HepG2 (cell line): ENCODE data around the gene HTR1E. TPM values are rescaled to one million over a fixed set of nuclear protein-coding genes. Genes with fewer than 3 reads are reported as not detected.

Experiments
- ATF1 ChIP-seq: IDR thresholded peaks from 2 replicates; pipeline ENCODE4 v1.6.1; 2016; ENCODE audit warnings: mild to moderate bottlenecking, control low read depth
- GABPB1 ChIP-seq: IDR thresholded peaks from 2 replicates; pipeline ENCODE4 v1.6.1; 2016; ENCODE audit warnings: mild to moderate bottlenecking, missing genetic modification reagents, moderate library complexity, missing compliant biosample characterization
- HNRNPLL ChIP-seq: fragments of 200-400 bp; formaldehyde crosslinking; IDR thresholded peaks from 2 replicates; pipeline ENCODE4 v1.6.1; 2017; ENCODE audit warnings: mild to moderate bottlenecking, low read depth, low read length; ENCODE audit not compliant: poor library complexity, severe bottlenecking
- HOXA9 ChIP-seq: sonication (generic); formaldehyde crosslinking; IDR thresholded peaks from 2 replicates; pipeline ENCODE4 v1.8.1; 2022; ENCODE audit warnings: missing genetic modification reagents, mild to moderate bottlenecking, moderate library complexity, borderline replicate concordance
- PRPF4 ChIP-seq: fragments of 200-400 bp; formaldehyde crosslinking; IDR thresholded peaks from 2 replicates; pipeline ENCODE4 v1.6.1; 2016; ENCODE audit warnings: low read length, low read depth; ENCODE audit not compliant: poor library complexity, severe bottlenecking
- SALL1 ChIP-seq: sonication (generic); formaldehyde crosslinking; IDR thresholded peaks from 2 replicates; pipeline ENCODE4 v1.8.0; 2022; ENCODE audit warnings: mild to moderate bottlenecking, missing genetic modification reagents
- SMC3 ChIP-seq: IDR thresholded peaks from 2 replicates; pipeline ENCODE4 v1.6.1; 2011; ENCODE audit warnings: low read length, improper control_type of control experiment
- XRCC5 ChIP-seq: fragments of 200-400 bp; formaldehyde crosslinking; optimal IDR thresholded peaks from 2 replicates; pipeline ENCODE3; 2017; ENCODE audit warnings: mild to moderate bottlenecking, low read length
- ZBTB7B ChIP-seq: sonication (generic); formaldehyde crosslinking; IDR thresholded peaks from 2 replicates; pipeline ENCODE4 v1.4.0; 2020; ENCODE audit warnings: missing genetic modification reagents
- ZC3H4 ChIP-seq: sonication (generic); formaldehyde crosslinking; IDR thresholded peaks from 2 replicates; pipeline ENCODE4 v1.4.0; 2020; ENCODE audit warnings: missing genetic modification reagents, borderline replicate concordance
- ZNF274 ChIP-seq: sonication (generic); formaldehyde crosslinking; IDR thresholded peaks from 2 replicates; pipeline ENCODE4 v1.5.1; 2020; ENCODE audit warnings: mild to moderate bottlenecking, missing genetic modification reagents
- ZNF598 ChIP-seq: sonication (generic); formaldehyde crosslinking; IDR thresholded peaks from 2 replicates; pipeline ENCODE4 v1.5.1; 2020; ENCODE audit warnings: mild to moderate bottlenecking, missing genetic modification reagents, borderline replicate concordance
- ZNF766 ChIP-seq: sonication (generic); formaldehyde crosslinking; IDR thresholded peaks from 2 replicates; pipeline ENCODE4 v1.5.0; 2020; ENCODE audit warnings: missing genetic modification reagents, borderline replicate concordance
- polyA plus RNA-seq, 8 experiments: library from polyadenylated mRNA; depleted of rRNA in 3 of 8; stranded (reverse) in 7 of 8; unstranded in 1 of 8; fragments of >200 nt; fragmentation: Illumina TruSeq in 4 of 8; extraction: Trizol in 4 of 8; gene quantifications; 2 replicates each; pipeline versions ENCODE4 v1.2.1 to v1.2.3, GENCODE V29; 2011 to 2016; ENCODE audit warnings: low read depth in 4 of 8, missing spikeins in 1 of 8, mixed read lengths in 1 of 8; ENCODE audit not compliant: insufficient read depth in 1 of 8
- total RNA-seq, 5 experiments: library from RNA; depleted of rRNA; stranded (reverse); fragments of >200 nt; fragmentation: Illumina TruSeq; extraction: Trizol; gene quantifications; 2 replicates each; pipeline ENCODE4 v1.2.3, GENCODE V29; 2016; ENCODE audit warnings: low read depth in 1 of 5
- TF ChIP-seq, protein P1 (sequence below): sonication (generic); formaldehyde crosslinking; IDR thresholded peaks from 2 replicates; pipeline ENCODE4 v1.4.0; 2020; ENCODE audit warnings: missing genetic modification reagents
- TF ChIP-seq, protein P2 (sequence below), 2 experiments: sonication (generic) in 1 of 2; formaldehyde crosslinking in 1 of 2; IDR thresholded peaks; 2 replicates each; pipeline versions ENCODE4 v1.4.0 to v1.6.1; 2018 to 2020; ENCODE audit warnings: missing genetic modification reagents in 2 of 2, borderline replicate concordance in 1 of 2, low read depth in 1 of 2, mild to moderate bottlenecking in 1 of 2, missing biosample characterization in 1 of 2
- TF ChIP-seq, protein P3 (sequence below): sonication (generic); formaldehyde crosslinking; IDR thresholded peaks from 2 replicates; pipeline ENCODE4 v1.5.0; 2020; ENCODE audit warnings: missing genetic modification reagents
- TF ChIP-seq, protein P4 (sequence below): sonication (generic); formaldehyde crosslinking; IDR thresholded peaks from 2 replicates; pipeline ENCODE4 v1.9.0; 2021; ENCODE audit warnings: missing genetic modification reagents, mild to moderate bottlenecking, borderline replicate concordance
- TF ChIP-seq, protein P5 (sequence below): sonication (generic); formaldehyde crosslinking; IDR thresholded peaks from 2 replicates; pipeline ENCODE4 v1.5.0; 2020; ENCODE audit warnings: mild to moderate bottlenecking, missing genetic modification reagents
- TF ChIP-seq, protein P6 (sequence below): sonication (generic); formaldehyde crosslinking; IDR thresholded peaks from 2 replicates; pipeline ENCODE4 v1.5.1; 2020; ENCODE audit warnings: missing genetic modification reagents, mild to moderate bottlenecking, borderline replicate concordance

The HTR1E gene
- total and polyA plus RNA-seq, 2 of the 13 experiments (the other 11 are each of a cell fraction or from before 2014, with no cell fraction given): not detected

DNA sequence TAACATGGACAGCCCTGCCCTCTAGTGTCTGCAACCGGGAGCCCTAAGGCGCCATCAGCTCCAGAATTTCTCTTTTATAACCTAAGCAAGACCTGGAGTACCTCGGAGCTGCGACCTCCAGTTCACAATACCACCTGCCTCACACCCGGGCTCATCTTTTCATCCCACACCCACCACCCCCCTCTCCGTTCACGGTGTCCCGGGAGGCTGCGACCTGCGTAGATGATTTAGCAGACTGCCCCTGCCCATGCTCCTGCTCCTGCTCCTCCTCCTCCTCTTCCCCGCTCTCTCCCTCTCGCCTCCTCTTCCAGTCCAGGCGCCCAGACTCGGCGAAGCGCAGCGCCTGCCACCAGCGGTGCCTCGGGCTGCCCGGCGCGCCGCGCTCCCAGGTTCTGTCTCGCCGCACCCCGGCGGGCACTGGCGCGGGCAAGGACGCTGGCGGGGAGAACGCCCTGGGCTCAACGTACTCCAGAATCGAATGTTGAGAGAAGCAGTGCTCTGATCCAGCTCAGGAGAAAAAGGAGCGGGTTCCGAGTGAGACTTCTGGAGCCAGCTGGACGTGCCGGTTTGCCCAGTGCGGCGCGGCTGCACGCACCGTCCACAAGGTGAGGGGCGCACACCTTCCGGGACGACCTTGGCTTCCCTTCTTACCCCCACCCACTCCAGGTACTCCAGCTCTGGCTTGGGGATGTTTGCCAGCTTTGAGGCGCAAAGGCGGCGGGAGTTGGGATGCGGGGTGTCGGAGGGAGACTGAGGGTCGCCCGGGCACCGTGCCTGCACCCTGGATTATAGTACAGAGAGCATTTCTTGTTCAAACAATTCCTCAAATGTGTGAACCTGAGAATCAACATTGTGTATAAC, at the start of gene HTR1E (continued):
- TF ChIP-seq, protein P1, sequence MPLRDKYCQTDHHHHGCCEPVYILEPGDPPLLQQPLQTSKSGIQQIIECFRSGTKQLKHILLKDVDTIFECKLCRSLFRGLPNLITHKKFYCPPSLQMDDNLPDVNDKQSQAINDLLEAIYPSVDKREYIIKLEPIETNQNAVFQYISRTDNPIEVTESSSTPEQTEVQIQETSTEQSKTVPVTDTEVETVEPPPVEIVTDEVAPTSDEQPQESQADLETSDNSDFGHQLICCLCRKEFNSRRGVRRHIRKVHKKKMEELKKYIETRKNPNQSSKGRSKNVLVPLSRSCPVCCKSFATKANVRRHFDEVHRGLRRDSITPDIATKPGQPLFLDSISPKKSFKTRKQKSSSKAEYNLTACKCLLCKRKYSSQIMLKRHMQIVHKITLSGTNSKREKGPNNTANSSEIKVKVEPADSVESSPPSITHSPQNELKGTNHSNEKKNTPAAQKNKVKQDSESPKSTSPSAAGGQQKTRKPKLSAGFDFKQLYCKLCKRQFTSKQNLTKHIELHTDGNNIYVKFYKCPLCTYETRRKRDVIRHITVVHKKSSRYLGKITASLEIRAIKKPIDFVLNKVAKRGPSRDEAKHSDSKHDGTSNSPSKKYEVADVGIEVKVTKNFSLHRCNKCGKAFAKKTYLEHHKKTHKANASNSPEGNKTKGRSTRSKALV (CRISPR knock-in tag): peak; percentile 85
- TF ChIP-seq ZNF274 (CRISPR knock-in tag) (0 out of 2 replicates have a peak, but pooled peaks have one; percentile 46), ZNF766 (CRISPR knock-in tag) (no peak), ZNF598 (peak; percentile 74; the same call in 1 of the 2 replicates), SMC3 (0 out of 2 replicates have a peak, but pooled peaks have one; percentile 20), GABPB1 (CRISPR knock-in tag) (peak; percentile 42; the same call in 1 of the 2 replicates), ZBTB7B (CRISPR knock-in tag) (peak; percentile 57; the same call in 1 of the 2 replicates), SALL1 (CRISPR knock-in tag) (peak; percentile 39), ZC3H4 (CRISPR knock-in tag) (no peak), HOXA9 (CRISPR knock-in tag) (0 out of 2 replicates have a peak, but pooled peaks have one; percentile 38), PRPF4 (no peak), XRCC5 (peak; percentile 45), HNRNPLL (peak; percentile 36), ATF1 (CRISPR knock-in tag) (no peak)
- TF ChIP-seq, protein P2, sequence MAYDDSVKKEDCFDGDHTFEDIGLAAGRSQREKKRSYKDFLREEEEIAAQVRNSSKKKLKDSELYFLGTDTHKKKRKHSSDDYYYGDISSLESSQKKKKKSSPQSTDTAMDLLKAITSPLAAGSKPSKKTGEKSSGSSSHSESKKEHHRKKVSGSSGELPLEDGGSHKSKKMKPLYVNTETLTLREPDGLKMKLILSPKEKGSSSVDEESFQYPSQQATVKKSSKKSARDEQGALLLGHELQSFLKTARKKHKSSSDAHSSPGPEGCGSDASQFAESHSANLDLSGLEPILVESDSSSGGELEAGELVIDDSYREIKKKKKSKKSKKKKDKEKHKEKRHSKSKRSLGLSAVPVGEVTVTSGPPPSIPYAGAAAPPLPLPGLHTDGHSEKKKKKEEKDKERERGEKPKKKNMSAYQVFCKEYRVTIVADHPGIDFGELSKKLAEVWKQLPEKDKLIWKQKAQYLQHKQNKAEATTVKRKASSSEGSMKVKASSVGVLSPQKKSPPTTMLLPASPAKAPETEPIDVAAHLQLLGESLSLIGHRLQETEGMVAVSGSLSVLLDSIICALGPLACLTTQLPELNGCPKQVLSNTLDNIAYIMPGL (CRISPR knock-in tag; IDR thresholded peaks at IDR 0.05; ENCODE audit: borderline replicate concordance in 1 of 2, low read depth in 1 of 2): peak; percentile 28 to 34; a peak in 2 of 4 replicates
- TF ChIP-seq, protein P3, sequence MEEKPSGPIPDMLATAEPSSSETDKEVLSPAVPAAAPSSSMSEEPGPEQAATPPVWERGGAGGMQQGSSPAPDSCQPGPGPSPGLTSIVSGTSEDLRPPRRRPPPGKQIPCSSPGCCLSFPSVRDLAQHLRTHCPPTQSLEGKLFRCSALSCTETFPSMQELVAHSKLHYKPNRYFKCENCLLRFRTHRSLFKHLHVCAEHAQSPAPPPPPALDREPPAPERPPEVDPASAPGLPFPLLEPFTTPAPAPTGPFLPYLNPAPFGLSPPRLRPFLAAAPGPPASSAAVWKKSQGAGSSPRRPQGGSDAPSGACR (CRISPR knock-in tag): no peak
- TF ChIP-seq, protein P4, sequence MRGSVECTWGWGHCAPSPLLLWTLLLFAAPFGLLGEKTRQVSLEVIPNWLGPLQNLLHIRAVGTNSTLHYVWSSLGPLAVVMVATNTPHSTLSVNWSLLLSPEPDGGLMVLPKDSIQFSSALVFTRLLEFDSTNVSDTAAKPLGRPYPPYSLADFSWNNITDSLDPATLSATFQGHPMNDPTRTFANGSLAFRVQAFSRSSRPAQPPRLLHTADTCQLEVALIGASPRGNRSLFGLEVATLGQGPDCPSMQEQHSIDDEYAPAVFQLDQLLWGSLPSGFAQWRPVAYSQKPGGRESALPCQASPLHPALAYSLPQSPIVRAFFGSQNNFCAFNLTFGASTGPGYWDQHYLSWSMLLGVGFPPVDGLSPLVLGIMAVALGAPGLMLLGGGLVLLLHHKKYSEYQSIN: no peak
- TF ChIP-seq, protein P5, sequence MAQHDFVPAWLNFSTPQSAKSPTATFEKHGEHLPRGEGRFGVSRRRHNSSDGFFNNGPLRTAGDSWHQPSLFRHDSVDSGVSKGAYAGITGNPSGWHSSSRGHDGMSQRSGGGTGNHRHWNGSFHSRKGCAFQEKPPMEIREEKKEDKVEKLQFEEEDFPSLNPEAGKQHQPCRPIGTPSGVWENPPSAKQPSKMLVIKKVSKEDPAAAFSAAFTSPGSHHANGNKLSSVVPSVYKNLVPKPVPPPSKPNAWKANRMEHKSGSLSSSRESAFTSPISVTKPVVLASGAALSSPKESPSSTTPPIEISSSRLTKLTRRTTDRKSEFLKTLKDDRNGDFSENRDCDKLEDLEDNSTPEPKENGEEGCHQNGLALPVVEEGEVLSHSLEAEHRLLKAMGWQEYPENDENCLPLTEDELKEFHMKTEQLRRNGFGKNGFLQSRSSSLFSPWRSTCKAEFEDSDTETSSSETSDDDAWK: no peak
- TF ChIP-seq, protein P6, sequence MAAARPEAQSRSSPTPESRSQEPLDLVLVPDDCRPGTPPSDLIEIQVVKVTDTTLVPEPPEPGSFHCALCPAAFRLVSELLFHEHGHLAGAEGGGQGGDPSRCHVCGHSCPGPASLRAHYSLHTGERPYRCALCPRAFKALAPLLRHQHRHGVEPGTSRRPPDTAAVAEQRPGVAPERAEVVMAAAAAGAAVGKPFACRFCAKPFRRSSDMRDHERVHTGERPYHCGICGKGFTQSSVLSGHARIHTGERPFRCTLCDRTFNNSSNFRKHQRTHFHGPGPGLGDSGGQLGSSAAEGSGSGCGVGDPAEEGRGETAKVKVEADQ: 0 out of 2 replicates have a peak, but pooled peaks have one; percentile 49
